Liver (tissue), 9 donors: ENCODE data around the gene IRF3. TPM values are rescaled to one million over a fixed set of nuclear protein-coding genes. Genes with fewer than 3 reads are reported as not detected.

Experiments used
- DNase-seq: peaks from one replicate; pipeline ENCODE4 v3.0.0-alpha.2; 2017; ENCODE audit warnings: low spot score
- H3K27ac ChIP-seq, 2 donors: one replicate each; pipeline ENCODE4 v1.7.0; 2013; ENCODE audit warnings: inconsistent platforms in 2 of 2, low read length in 2 of 2, control low read depth in 1 of 2, low read depth in 1 of 2, mild to moderate bottlenecking in 1 of 2
- H3K27me3 ChIP-seq, 4 donors: one replicate each; pipeline versions ENCODE4 v1.6.1 to v1.7.0; 2013; ENCODE audit warnings: low read length in 3 of 4, inconsistent platforms in 1 of 4, mild to moderate bottlenecking in 1 of 4, moderate library complexity in 1 of 4; ENCODE audit not compliant: control insufficient read depth in 4 of 4, insufficient read depth in 4 of 4
- H3K36me3 ChIP-seq, 4 donors: one replicate each; pipeline versions ENCODE4 v1.6.1 to v1.7.0; 2013; ENCODE audit warnings: low read length in 3 of 4, mild to moderate bottlenecking in 3 of 4, low read depth in 1 of 4, moderate library complexity in 1 of 4; ENCODE audit not compliant: control insufficient read depth in 4 of 4, insufficient read depth in 3 of 4
- H3K4me1 ChIP-seq, 4 donors: one replicate each; pipeline versions ENCODE4 v1.6.1 to v1.7.0; 2013; ENCODE audit warnings: low read length in 3 of 4, mild to moderate bottlenecking in 3 of 4, moderate library complexity in 1 of 4; ENCODE audit not compliant: control insufficient read depth in 4 of 4, insufficient read depth in 4 of 4
- H3K4me3 ChIP-seq, 3 donors: one replicate each; pipeline versions ENCODE4 v1.6.1 to v1.7.0; 2013; ENCODE audit warnings: low read length in 3 of 3, control low read depth in 1 of 3, low read depth in 1 of 3, mild to moderate bottlenecking in 1 of 3
- H3K9ac ChIP-seq, 2 donors: one replicate each; pipeline ENCODE4 v1.7.0; 2013; ENCODE audit warnings: low read length in 2 of 2, mild to moderate bottlenecking in 2 of 2, moderate library complexity in 2 of 2, control low read depth in 1 of 2, low read depth in 1 of 2
- H3K9me3 ChIP-seq, 4 donors: one replicate each; pipeline versions ENCODE4 v1.6.1 to v1.7.0; 2013; ENCODE audit warnings: low read length in 3 of 4; ENCODE audit not compliant: control insufficient read depth in 4 of 4
- EGR1 ChIP-seq, 2 donors: IDR thresholded peaks; 2 replicates each; pipeline ENCODE4 v1.6.1; 2016 to 2018; ENCODE audit warnings: antibody characterized with exemption in 2 of 2, low read depth in 2 of 2
- FOXA1 ChIP-seq: IDR thresholded peaks from 2 replicates; pipeline ENCODE4 v1.6.1; 2016; ENCODE audit warnings: antibody characterized with exemption
- FOXA2 ChIP-seq: IDR thresholded peaks from 2 replicates; pipeline ENCODE4 v1.6.1; 2016; ENCODE audit warnings: antibody characterized with exemption
- HNF4A ChIP-seq, 2 donors: conservative IDR thresholded peaks; 2 replicates each; pipeline ENCODE4 v1.6.1; 2016; ENCODE audit warnings: antibody characterized with exemption in 2 of 2, mild to moderate bottlenecking in 2 of 2
- JUND ChIP-seq, 2 donors: IDR thresholded peaks; 2 replicates each; pipeline ENCODE4 v1.6.1; 2016; ENCODE audit warnings: antibody characterized with exemption in 2 of 2
- RAD21 ChIP-seq, 2 donors: IDR thresholded peaks; 2 replicates each; pipeline ENCODE4 v1.6.1; 2016; ENCODE audit warnings: antibody characterized with exemption in 2 of 2, mild to moderate bottlenecking in 2 of 2
- RXRA ChIP-seq, 2 donors: IDR thresholded peaks; 2 replicates each; pipeline ENCODE4 v1.6.1; 2017 to 2018; ENCODE audit warnings: antibody characterized with exemption in 2 of 2, mild to moderate bottlenecking in 1 of 2
- SP1 ChIP-seq: IDR thresholded peaks from 2 replicates; pipeline ENCODE4 v1.6.1; 2018; ENCODE audit warnings: antibody characterized with exemption, mild to moderate bottlenecking
- TAF1 ChIP-seq: conservative IDR thresholded peaks from 2 replicates; pipeline ENCODE4 v1.6.1; 2016; ENCODE audit warnings: antibody characterized with exemption, mild to moderate bottlenecking
- YY1 ChIP-seq: IDR thresholded peaks from 2 replicates; pipeline ENCODE4 v1.6.1; 2016; ENCODE audit warnings: antibody characterized with exemption, mild to moderate bottlenecking
- WGBS: extraction: QIAGEN DNeasy Blood & Tissue Kit; methylation state at CpG from one replicate; pipeline ENCODE4 v1.1.7; 2013; 5-methylcytosine and 5-hydroxymethylcytosine counted together
- polyA plus RNA-seq, 2 donors: library from polyadenylated mRNA; stranded (reverse) in 1 of 2; unstranded in 1 of 2; fragments of 200-250 nt in 1 of 2; fragments of >200 nt in 1 of 2; fragmentation: Nextera tagmentation in 1 of 2; extraction: Ambion mirVana in 1 of 2; gene quantifications; one replicate each; pipeline versions ENCODE4 v1.2.1 to v1.2.3, GENCODE V29; 2013 to 2015
- total RNA-seq, 2 donors: library from RNA; depleted of rRNA; stranded (reverse); fragments of >200 nt; gene quantifications; one replicate each; pipeline ENCODE4 v1.2.3, GENCODE V29; 2014
- TF ChIP-seq, protein P1 (sequence below): IDR thresholded peaks from 2 replicates; pipeline ENCODE4 v1.6.1; 2016; ENCODE audit warnings: antibody characterized with exemption
- TF ChIP-seq, protein P2 (sequence below): fragments of 150-350 bp; IDR thresholded peaks from 2 replicates; pipeline ENCODE4 v1.5.1; 2017; ENCODE audit warnings: improper control_type of control experiment, low read depth, low read length; ENCODE audit not compliant: missing input control
- donor health status: healthy.
- donor health status: healthy.
- donor health status: healthy.
- donor health status: healthy.
- donor health status: healthy.

IRF3 gene
- total and polyA plus RNA-seq, 4 donors = 18.2 to 33.6 (median 28.1) TPM

DNA sequence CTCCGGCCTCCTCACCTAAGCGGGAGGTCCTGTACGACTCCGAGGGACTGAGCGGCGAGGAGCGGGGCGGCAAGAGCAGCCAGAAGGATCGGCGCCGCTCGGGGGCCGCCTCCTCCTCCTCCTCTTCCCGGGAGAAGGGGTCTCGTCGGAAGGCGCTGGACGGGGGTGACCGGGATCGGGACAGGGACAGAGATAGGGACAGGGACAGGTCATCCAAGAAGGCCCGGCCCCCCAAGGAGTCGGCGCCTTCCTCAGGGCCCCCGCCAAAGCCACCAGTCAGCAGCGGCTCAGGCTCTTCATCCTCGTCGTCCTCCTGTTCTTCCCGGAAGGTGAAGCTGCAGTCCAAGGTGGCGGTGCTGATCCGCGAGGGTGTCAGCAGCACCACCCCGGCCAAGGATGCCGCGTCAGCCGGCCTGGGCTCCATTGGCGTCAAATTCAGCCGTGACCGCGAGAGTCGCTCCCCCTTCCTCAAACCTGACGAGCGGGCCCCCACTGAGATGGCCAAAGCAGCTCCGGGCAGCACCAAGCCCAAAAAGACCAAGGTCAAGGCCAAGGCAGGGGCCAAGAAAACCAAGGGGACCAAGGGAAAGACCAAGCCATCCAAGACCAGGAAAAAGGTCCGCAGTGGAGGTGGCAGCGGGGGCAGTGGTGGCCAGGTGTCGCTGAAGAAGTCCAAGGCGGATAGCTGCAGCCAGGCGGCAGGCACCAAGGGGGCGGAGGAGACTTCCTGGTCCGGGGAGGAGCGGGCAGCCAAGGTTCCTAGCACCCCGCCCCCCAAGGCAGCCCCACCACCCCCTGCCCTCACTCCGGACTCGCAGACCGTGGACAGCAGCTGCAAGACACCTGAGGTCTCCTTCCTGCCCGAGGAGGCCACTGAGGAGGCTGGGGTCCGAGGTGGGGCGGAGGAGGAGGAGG lies 12.8 kb downstream of the IRF3 start:
- 97% methylated on average over 58 of the region's 58 CpGs for WGBS
- no peak overlapping the region for H3K4me3 ChIP-seq
- TF ChIP-seq HNF4A (conservative IDR thresholded peaks at IDR 0.05) (no peak), RAD21 (IDR thresholded peaks at IDR 0.05) (no peak), TAF1 (no peak), RXRA (IDR thresholded peaks at IDR 0.05) (no peak), SP1 (no peak)
- TF ChIP-seq, protein P1, sequence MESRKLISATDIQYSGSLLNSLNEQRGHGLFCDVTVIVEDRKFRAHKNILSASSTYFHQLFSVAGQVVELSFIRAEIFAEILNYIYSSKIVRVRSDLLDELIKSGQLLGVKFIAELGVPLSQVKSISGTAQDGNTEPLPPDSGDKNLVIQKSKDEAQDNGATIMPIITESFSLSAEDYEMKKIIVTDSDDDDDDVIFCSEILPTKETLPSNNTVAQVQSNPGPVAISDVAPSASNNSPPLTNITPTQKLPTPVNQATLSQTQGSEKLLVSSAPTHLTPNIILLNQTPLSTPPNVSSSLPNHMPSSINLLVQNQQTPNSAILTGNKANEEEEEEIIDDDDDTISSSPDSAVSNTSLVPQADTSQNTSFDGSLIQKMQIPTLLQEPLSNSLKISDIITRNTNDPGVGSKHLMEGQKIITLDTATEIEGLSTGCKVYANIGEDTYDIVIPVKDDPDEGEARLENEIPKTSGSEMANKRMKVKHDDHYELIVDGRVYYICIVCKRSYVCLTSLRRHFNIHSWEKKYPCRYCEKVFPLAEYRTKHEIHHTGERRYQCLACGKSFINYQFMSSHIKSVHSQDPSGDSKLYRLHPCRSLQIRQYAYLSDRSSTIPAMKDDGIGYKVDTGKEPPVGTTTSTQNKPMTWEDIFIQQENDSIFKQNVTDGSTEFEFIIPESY = no peak

DNA sequence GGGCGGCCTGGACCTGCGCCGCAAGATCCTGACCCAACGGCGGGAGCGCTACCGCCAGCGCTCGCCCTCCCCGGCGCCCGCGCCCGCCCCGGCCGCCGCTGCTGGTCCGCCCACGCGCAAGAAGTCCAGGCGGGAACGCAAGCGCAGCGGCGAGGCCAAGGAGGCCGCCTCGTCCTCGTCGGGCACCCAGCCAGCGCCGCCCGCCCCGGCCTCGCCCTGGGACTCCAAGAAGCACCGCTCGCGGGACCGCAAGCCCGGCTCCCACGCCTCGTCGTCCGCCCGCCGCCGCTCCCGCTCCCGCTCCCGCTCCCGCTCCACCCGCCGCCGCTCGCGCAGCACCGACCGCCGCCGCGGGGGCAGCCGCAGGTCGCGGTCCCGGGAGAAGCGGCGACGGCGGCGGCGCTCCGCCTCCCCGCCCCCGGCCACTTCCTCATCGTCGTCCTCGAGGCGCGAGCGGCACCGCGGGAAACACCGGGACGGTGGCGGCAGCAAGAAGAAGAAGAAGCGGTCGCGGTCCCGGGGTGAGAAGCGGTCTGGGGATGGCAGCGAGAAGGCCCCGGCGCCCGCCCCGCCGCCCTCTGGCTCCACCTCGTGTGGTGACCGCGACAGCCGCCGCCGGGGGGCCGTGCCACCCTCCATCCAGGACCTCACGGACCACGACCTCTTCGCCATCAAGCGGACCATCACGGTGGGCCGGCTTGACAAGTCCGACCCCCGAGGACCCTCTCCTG lies 13.7 kb downstream of the IRF3 start:
- no peaks in the 10 kb centered on the region for H3K27me3 ChIP-seq
- H3K27ac ChIP-seq = no peak overlapping the region
- DNase-seq = no peak
- H3K36me3 ChIP-seq = peaks cover 24 to 66% (median 42%) of the 10 kb centered on the region in 4 donors
- 97% methylated on average over 110 of the region's 110 CpGs for WGBS
- H3K9ac ChIP-seq = no peak overlapping the region
- peaks cover 0 to 2% (median 0%) of the 10 kb centered on the region in 4 donors for H3K4me1 ChIP-seq
- no peak for TF ChIP-seq FOXA2
- no peaks in the 10 kb centered on the region for H3K9me3 ChIP-seq
- H3K4me3 ChIP-seq = no peak overlapping the region

More for the DNA sequence above, 12.8 kb downstream of the IRF3 start:
- Histone ChIP-seq H3K9me3 (no peaks in the 10 kb centered on the region), H3K36me3 (peaks cover 26 to 72% (median 42%) of the 10 kb centered on the region in 4 donors), H3K9ac (no peak overlapping the region), H3K27ac (no peak overlapping the region), H3K27me3 (no peaks in the 10 kb centered on the region), H3K4me1 (no peaks in the 10 kb centered on the region)
- no peak for DNase-seq

DNA sequence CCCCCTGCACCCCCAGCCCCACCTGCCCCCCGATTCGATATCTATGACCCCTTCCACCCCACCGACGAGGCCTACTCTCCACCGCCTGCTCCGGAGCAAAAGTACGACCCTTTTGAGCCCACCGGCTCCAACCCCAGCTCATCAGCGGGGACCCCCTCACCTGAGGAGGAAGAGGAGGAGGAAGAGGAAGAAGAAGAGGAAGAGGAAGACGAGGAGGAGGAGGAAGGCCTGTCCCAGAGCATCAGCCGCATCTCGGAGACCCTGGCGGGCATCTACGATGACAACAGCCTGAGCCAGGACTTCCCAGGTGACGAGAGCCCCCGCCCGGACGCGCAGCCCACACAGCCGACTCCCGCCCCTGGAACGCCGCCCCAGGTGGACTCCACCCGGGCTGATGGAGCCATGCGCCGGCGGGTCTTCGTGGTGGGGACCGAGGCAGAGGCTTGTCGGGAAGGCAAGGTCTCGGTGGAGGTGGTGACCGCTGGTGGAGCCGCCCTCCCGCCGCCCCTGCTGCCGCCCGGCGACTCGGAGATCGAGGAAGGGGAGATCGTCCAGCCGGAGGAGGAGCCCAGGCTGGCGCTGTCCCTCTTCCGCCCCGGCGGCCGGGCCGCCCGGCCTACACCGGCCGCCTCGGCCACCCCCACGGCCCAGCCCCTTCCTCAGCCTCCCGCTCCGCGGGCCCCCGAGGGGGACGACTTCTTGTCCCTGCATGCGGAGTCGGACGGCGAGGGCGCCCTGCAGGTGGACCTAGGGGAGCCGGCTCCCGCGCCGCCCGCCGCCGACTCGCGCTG lies 14.4 kb downstream of the IRF3 start:
- Histone ChIP-seq H3K4me1 (peaks cover 0 to 2% (median 0%) of the 10 kb centered on the region in 4 donors), H3K27ac (no peak overlapping the region), H3K36me3 (peaks cover 21 to 65% (median 46%) of the 10 kb centered on the region in 4 donors), H3K9me3 (no peaks in the 10 kb centered on the region), H3K27me3 (no peaks in the 10 kb centered on the region), H3K4me3 (no peak overlapping the region), H3K9ac (no peak overlapping the region)
- 98% methylated on average over 72 of the region's 72 CpGs for WGBS
- no peak for TF ChIP-seq FOXA1
- TF ChIP-seq TAF1 = no peak
- TF ChIP-seq, protein P1 = no peak
- no peak for TF ChIP-seq EGR1 (IDR thresholded peaks at IDR 0.05; ENCODE audit: low read depth in 2 of 2)
- TF ChIP-seq JUND (IDR thresholded peaks at IDR 0.05) = no peak
- no peak for TF ChIP-seq YY1
- TF ChIP-seq, protein P2, sequence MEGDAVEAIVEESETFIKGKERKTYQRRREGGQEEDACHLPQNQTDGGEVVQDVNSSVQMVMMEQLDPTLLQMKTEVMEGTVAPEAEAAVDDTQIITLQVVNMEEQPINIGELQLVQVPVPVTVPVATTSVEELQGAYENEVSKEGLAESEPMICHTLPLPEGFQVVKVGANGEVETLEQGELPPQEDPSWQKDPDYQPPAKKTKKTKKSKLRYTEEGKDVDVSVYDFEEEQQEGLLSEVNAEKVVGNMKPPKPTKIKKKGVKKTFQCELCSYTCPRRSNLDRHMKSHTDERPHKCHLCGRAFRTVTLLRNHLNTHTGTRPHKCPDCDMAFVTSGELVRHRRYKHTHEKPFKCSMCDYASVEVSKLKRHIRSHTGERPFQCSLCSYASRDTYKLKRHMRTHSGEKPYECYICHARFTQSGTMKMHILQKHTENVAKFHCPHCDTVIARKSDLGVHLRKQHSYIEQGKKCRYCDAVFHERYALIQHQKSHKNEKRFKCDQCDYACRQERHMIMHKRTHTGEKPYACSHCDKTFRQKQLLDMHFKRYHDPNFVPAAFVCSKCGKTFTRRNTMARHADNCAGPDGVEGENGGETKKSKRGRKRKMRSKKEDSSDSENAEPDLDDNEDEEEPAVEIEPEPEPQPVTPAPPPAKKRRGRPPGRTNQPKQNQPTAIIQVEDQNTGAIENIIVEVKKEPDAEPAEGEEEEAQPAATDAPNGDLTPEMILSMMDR = no peak
- no peak for TF ChIP-seq HNF4A (conservative IDR thresholded peaks at IDR 0.05)
- no peak for DNase-seq
